Stimulated activated CD4-positive, alpha-beta T cell treated with anti-CD3 and anti-CD28 coated beads, Interleukin-15, amount 100 ng/mL, for 48 hours (primary cell): ENCODE results near the gene DIDO1.
"Not testable (repeated sequence)": the region's sequence is repeated elsewhere in the genome, so short reads cannot be mapped to it uniquely, and the experiment has no call there.

Source experiments
- DNase-seq, 2 donors: peaks; one replicate each; pipeline ENCODE4 v3.0.0-alpha.2; 2020; ENCODE audit warnings: low read depth in 2 of 2

Gene DIDO1

GRCh38 chr20:62856931-62857619 is 69.2 kb downstream of the DIDO1 start:
- no peak for DNase-seq

GRCh38 chr20:62855120-62855519 is 71.2 kb downstream of the DIDO1 start:
- no peak for DNase-seq

GRCh38 chr20:62854121-62854520 is 72.2 kb downstream of the DIDO1 start:
- DNase-seq, result no peak

- DNase-seq, result not testable (repeated sequence)
These were observed 73.0 kb downstream of the DIDO1 start for GRCh38 chr20:62853304-62853703.

- no peak for DNase-seq
These were observed 73.5 kb downstream of the DIDO1 start for GRCh38 chr20:62852841-62853240.

- DNase-seq, result no peak
These were observed 74.1 kb downstream of the DIDO1 start for GRCh38 chr20:62852196-62852595.

- DNase-seq, result no peak
These were observed 75.9 kb downstream of the DIDO1 start for GRCh38 chr20:62850333-62850974.

GRCh38 chr20:62849431-62849830 is 76.9 kb downstream of the DIDO1 start:
- no peak for DNase-seq

GRCh38 chr20:62848917-62849316 is 77.4 kb downstream of the DIDO1 start:
- not testable (repeated sequence) for DNase-seq

- DNase-seq, result no peak
These were observed 80.0 kb downstream of the DIDO1 start for GRCh38 chr20:62846166-62846890.

GRCh38 chr20:62845416-62846160 is 80.7 kb downstream of the DIDO1 start:
- no peak for DNase-seq

GRCh38 chr20:62844182-62844581 is 82.1 kb downstream of the DIDO1 start:
- DNase-seq, result no peak

GRCh38 chr20:62843656-62844055 is 82.6 kb downstream of the DIDO1 start:
- no peak for DNase-seq

GRCh38 chr20:62841705-62842212 is 84.5 kb downstream of the DIDO1 start:
- DNase-seq, result no peak

GRCh38 chr20:62840244-62841197 is 85.8 kb downstream of the DIDO1 start:
- DNase-seq, result no peak

GRCh38 chr20:62839816-62840215 is 86.5 kb downstream of the DIDO1 start:
- no peak for DNase-seq

GRCh38 chr20:62839261-62839660 is 87.0 kb downstream of the DIDO1 start:
- no peak for DNase-seq

- no peak for DNase-seq
These were observed 88.0 kb downstream of the DIDO1 start for GRCh38 chr20:62838128-62838891.

GRCh38 chr20:62837790-62838127 is 88.5 kb downstream of the DIDO1 start:
- DNase-seq, result no peak

- DNase-seq, result no peak
These were observed 89.3 kb downstream of the DIDO1 start for GRCh38 chr20:62836967-62837490.
